Hepatocyte (in vitro differentiated cells): ENCODE measurements around the gene CHMP4B.

Source experiments
- EZH2 ChIP-seq: fragments of 200-600 bp; sonication (generic); IDR thresholded peaks from 2 replicates; pipeline ENCODE4 v1.6.1; 2016; ENCODE audit warnings: antibody characterized with exemption, mild to moderate bottlenecking, borderline replicate concordance
- EZH2phosphoT487 ChIP-seq: fragments of 200-600 bp; sonication (generic); IDR thresholded peaks from one replicate; pipeline ENCODE4 v1.6.1; 2018; ENCODE audit warnings: antibody characterized with exemption, mild to moderate bottlenecking, low read depth, moderate library complexity; ENCODE audit not compliant: unreplicated experiment, severe bottlenecking
- TF ChIP-seq, protein P1 (sequence below): fragments of 200-600 bp; sonication (generic); IDR thresholded peaks from 2 replicates; pipeline ENCODE4 v1.5.1; 2016; ENCODE audit warnings: antibody characterized with exemption, mild to moderate bottlenecking; ENCODE audit not compliant: poor library complexity

DNA sequence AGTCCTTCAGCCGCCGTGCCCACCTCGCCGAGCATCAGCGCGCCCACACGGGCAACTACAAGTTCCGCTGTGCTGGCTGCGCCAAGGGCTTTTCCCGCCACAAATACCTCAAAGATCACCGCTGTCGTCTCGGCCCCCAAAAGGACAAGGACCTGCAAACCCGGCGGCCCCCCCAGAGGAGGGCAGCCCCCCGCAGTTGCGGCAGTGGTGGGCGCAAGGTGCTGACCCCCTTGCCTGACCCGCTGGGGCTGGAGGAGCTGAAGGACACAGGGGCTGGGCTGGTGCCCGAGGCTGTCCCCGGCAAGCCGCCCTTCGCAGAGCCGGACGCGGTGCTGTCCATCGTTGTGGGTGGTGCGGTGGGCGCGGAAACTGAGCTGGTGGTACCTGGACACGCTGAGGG is 20.1 kb upstream of the CHMP4B start:
- TF ChIP-seq, protein P1, sequence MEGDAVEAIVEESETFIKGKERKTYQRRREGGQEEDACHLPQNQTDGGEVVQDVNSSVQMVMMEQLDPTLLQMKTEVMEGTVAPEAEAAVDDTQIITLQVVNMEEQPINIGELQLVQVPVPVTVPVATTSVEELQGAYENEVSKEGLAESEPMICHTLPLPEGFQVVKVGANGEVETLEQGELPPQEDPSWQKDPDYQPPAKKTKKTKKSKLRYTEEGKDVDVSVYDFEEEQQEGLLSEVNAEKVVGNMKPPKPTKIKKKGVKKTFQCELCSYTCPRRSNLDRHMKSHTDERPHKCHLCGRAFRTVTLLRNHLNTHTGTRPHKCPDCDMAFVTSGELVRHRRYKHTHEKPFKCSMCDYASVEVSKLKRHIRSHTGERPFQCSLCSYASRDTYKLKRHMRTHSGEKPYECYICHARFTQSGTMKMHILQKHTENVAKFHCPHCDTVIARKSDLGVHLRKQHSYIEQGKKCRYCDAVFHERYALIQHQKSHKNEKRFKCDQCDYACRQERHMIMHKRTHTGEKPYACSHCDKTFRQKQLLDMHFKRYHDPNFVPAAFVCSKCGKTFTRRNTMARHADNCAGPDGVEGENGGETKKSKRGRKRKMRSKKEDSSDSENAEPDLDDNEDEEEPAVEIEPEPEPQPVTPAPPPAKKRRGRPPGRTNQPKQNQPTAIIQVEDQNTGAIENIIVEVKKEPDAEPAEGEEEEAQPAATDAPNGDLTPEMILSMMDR = no peak
- TF ChIP-seq EZH2phosphoT487 = no peak
- no peak for TF ChIP-seq EZH2
